ENCODE measurements around the gene AGTR2. TPM values are rescaled to one million over a fixed set of nuclear protein-coding genes. Genes with fewer than 3 reads are reported as not detected.
"Not testable (repeated sequence)": the region's sequence is repeated elsewhere in the genome, so short reads cannot be mapped to it uniquely, and the experiment has no call there.

The AGTR2 gene, protein sequence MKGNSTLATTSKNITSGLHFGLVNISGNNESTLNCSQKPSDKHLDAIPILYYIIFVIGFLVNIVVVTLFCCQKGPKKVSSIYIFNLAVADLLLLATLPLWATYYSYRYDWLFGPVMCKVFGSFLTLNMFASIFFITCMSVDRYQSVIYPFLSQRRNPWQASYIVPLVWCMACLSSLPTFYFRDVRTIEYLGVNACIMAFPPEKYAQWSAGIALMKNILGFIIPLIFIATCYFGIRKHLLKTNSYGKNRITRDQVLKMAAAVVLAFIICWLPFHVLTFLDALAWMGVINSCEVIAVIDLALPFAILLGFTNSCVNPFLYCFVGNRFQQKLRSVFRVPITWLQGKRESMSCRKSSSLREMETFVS
- 0.15 TPM for polyA plus RNA-seq (2012; ENCODE audit: missing spikeins)

- no peak for FAIRE-seq
Measured at GRCh38 chrX:116170511-116170910, at the start of gene AGTR2. TSS of gene AGTR2 (plus strand) at chrX:116170744. CDS start at chrX:116172281, 1,537 bp downstream.

DNA sequence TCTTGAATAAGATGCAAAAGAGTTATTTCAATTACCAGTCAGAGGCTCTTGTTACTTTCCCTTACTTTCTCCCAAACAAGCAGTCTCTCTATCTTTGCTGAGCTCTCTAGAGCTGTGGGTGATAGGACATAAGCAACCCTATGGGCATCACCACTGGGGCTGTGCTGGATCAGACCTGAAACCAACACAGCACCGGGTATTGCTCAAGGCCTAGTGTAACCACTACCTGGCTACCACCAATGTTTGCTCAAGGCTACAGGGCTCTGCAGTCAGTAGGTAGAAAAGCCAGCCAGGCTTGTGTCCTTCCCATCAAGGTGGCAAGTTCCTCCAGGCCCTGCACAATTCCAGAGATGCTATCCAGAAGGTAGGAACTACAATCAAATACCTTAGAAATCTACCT is 35.3 kb upstream of the AGTR2 start:
- TF ChIP-seq POLR2A (IDR thresholded peaks at IDR 0.05; ENCODE audit: low read depth, low read length) (no peak), POLR2AphosphoS5 (IDR thresholded peaks at IDR 0.05; ENCODE audit: low read depth, low read length) (no peak), TAF1 (IDR thresholded peaks at IDR 0.05; ENCODE audit: borderline replicate concordance, low read depth, low read length) (no peak)
- FAIRE-seq (no peak), DNase-seq (ENCODE audit: insufficient read length) (no peak)

More at GRCh38 chrX:116170511-116170910, at the start of gene AGTR2:
- TF ChIP-seq POLR2A (IDR thresholded peaks at IDR 0.05; ENCODE audit: low read depth, low read length) (no peak), TAF1 (IDR thresholded peaks at IDR 0.05; ENCODE audit: borderline replicate concordance, low read depth, low read length) (no peak), POLR2AphosphoS5 (IDR thresholded peaks at IDR 0.05; ENCODE audit: low read depth, low read length) (no peak)
- DNase-seq (ENCODE audit: insufficient read length): no peak

- not testable (repeated sequence) for DNase-seq (ENCODE audit: insufficient read length); FAIRE-seq
Measured at GRCh38 chrX:116141270-116141669, 29.3 kb upstream of the AGTR2 start.

GRCh38 chrX:116142976-116143375 is 27.6 kb upstream of the AGTR2 start:
- TF ChIP-seq POLR2A (IDR thresholded peaks at IDR 0.05; ENCODE audit: low read depth, low read length) (no peak), POLR2AphosphoS5 (IDR thresholded peaks at IDR 0.05; ENCODE audit: low read depth, low read length) (no peak), TAF1 (IDR thresholded peaks at IDR 0.05; ENCODE audit: borderline replicate concordance, low read depth, low read length) (no peak)
- no peak for FAIRE-seq
- DNase-seq (ENCODE audit: insufficient read length): no peak

GRCh38 chrX:116172976-116173375 is 2.4 kb downstream of the AGTR2 start:
- FAIRE-seq: no peak
- TF ChIP-seq POLR2AphosphoS5 (IDR thresholded peaks at IDR 0.05; ENCODE audit: low read depth, low read length) (no peak), POLR2A (IDR thresholded peaks at IDR 0.05; ENCODE audit: low read depth, low read length) (no peak), TAF1 (IDR thresholded peaks at IDR 0.05; ENCODE audit: borderline replicate concordance, low read depth, low read length) (no peak)
- DNase-seq (ENCODE audit: insufficient read length): no peak

- TF ChIP-seq POLR2AphosphoS5 (IDR thresholded peaks at IDR 0.05; ENCODE audit: low read depth, low read length): no peak
- no peak for TF ChIP-seq POLR2A (IDR thresholded peaks at IDR 0.05; ENCODE audit: low read depth, low read length)
- TF ChIP-seq TAF1 (IDR thresholded peaks at IDR 0.05; ENCODE audit: borderline replicate concordance, low read depth, low read length): no peak
- DNase-seq (ENCODE audit: insufficient read length): no peak
- FAIRE-seq: no peak
Measured at GRCh38 chrX:116181300-116181699, 10.8 kb downstream of the AGTR2 start.

DNA sequence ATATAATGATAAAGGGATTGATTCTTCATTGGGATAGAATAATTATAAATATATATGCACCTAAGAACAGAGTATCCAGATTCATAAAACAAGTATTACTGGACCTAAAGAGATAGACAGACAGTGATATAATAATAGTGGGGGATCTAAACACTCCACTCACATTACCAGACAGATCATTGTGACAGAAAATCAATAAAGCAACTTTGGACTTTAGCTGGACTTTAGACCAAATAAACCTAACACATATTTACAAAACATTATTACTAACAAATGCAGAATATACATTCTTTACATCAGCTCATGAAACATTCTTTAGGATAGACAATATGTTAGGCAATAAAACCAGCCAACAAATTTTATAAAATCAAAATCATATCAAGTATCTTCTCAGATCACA is 14.6 kb downstream of the AGTR2 start:
- no peak for FAIRE-seq
- no peak for DNase-seq (ENCODE audit: insufficient read length)
- TF ChIP-seq TAF1 (IDR thresholded peaks at IDR 0.05; ENCODE audit: borderline replicate concordance, low read depth, low read length) (no peak), POLR2A (IDR thresholded peaks at IDR 0.05; ENCODE audit: low read depth, low read length) (no peak), POLR2AphosphoS5 (IDR thresholded peaks at IDR 0.05; ENCODE audit: low read depth, low read length) (no peak)

- no peak for FAIRE-seq
- DNase-seq (ENCODE audit: insufficient read length): no peak
- TF ChIP-seq POLR2AphosphoS5 (IDR thresholded peaks at IDR 0.05; ENCODE audit: low read depth, low read length): no peak
- no peak for TF ChIP-seq TAF1 (IDR thresholded peaks at IDR 0.05; ENCODE audit: borderline replicate concordance, low read depth, low read length)
- TF ChIP-seq POLR2A (IDR thresholded peaks at IDR 0.05; ENCODE audit: low read depth, low read length): no peak
Measured at GRCh38 chrX:116194649-116195048, 24.1 kb downstream of the AGTR2 start.

DNA sequence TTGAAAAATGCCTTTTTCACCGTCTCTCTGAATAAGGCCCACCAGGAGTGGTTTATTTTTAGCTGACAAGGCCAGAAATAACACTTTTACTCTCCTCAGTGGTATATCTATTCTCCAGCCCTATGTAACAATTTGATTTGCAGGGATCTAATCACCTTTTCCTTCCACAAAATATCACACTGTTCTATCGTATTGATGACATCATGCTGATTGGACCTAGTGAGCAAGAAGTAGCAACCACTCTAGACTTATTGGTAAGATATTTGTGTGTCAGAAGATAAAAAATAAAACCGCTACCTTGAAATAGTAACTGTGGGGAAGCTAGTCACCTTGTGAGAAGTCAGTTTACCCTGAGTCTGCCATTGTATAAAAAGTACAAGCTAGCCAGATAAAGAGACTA is 27.7 kb downstream of the AGTR2 start:
- no peak for TF ChIP-seq POLR2A (IDR thresholded peaks at IDR 0.05; ENCODE audit: low read depth, low read length)
- TF ChIP-seq TAF1 (IDR thresholded peaks at IDR 0.05; ENCODE audit: borderline replicate concordance, low read depth, low read length): no peak
- TF ChIP-seq POLR2AphosphoS5 (IDR thresholded peaks at IDR 0.05; ENCODE audit: low read depth, low read length): no peak
- DNase-seq (ENCODE audit: insufficient read length) (no peak), FAIRE-seq (peak; percentile 65)

- FAIRE-seq (no peak), DNase-seq (ENCODE audit: insufficient read length) (no peak)
- TF ChIP-seq POLR2AphosphoS5 (IDR thresholded peaks at IDR 0.05; ENCODE audit: low read depth, low read length) (no peak), POLR2A (IDR thresholded peaks at IDR 0.05; ENCODE audit: low read depth, low read length) (no peak), TAF1 (IDR thresholded peaks at IDR 0.05; ENCODE audit: borderline replicate concordance, low read depth, low read length) (no peak)
Measured at GRCh38 chrX:116198810-116199209, 28.3 kb downstream of the AGTR2 start.

- no peak for DNase-seq (ENCODE audit: insufficient read length)
- TF ChIP-seq POLR2A (IDR thresholded peaks at IDR 0.05; ENCODE audit: low read depth, low read length) (no peak), POLR2AphosphoS5 (IDR thresholded peaks at IDR 0.05; ENCODE audit: low read depth, low read length) (no peak), TAF1 (IDR thresholded peaks at IDR 0.05; ENCODE audit: borderline replicate concordance, low read depth, low read length) (no peak)
- FAIRE-seq: no peak
Measured at GRCh38 chrX:116204932-116205331, 34.4 kb downstream of the AGTR2 start.

DNA sequence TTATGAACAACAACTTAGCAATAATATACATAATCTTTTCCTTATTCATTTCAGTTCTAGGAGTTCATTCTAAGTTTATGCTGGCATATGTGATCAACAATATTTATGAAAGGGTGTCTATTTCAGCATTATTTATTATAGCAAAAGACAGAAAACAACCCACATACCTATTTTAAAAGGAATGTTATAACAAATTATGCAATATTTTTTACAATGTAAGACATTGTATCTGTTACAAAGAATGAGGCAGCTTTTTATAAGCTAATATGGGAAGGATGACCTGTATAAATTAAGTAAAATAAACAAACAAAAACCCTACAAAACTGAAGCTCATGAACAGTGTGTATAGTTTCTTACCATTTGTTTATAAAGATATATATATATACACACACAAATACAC is 42.7 kb downstream of the AGTR2 start:
- TF ChIP-seq POLR2AphosphoS5 (IDR thresholded peaks at IDR 0.05; ENCODE audit: low read depth, low read length) (no peak), POLR2A (IDR thresholded peaks at IDR 0.05; ENCODE audit: low read depth, low read length) (no peak), TAF1 (IDR thresholded peaks at IDR 0.05; ENCODE audit: borderline replicate concordance, low read depth, low read length) (no peak)
- DNase-seq (ENCODE audit: insufficient read length): no peak
- no peak for FAIRE-seq

DNA sequence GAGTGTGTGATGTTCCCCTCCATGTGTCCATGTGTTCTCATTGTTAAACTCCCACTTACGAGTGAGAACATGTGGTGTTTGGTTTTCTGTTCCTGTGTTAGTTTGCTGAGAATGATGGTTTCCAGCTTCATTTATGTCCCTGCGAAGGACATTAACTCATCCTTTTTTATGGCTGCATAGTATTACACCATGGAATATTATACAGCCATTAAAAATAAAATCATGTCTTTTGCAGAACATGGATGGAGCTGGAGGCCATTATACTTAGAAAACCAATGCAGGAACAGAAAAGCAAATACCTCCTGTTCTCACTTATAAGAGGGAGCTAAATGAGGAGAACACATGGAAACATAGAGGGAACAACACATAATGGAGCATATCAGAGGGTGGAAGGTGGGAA is 46.5 kb downstream of the AGTR2 start:
- DNase-seq (ENCODE audit: insufficient read length); FAIRE-seq: not testable (repeated sequence)

All from GM12892 (cell line).